ENCODE results near the gene SLC29A1. TPM values are rescaled to one million over a fixed set of nuclear protein-coding genes. Genes with fewer than 3 reads are reported as not detected.

Gene SLC29A1
- total and polyA plus RNA-seq, 2 donors (not counting 3 experiments of a cell fraction or from before 2014, with no cell fraction given), result 202 to 539 TPM

GRCh38 chr6:44256775-44257024 is 33.3 kb downstream of the SLC29A1 start:
- dilution Hi-C loops (cut with MboI; ENCODE audit: extremely low pct_ligation_motif_present, low sequenced_read_pairs) (no loop called here), intact Hi-C loops (cut with micrococcal nuclease) (loop anchor here (1.0 to 2.0 kb wide), 3 partner anchors 9 to 84 kb away; partner anchors contain the start of gene HSP90AB1)
- peak; percentile 8 for FAIRE-seq
- Histone ChIP-seq H3K79me2 (ENCODE audit: control insufficient read depth, insufficient read depth, low read length) (peaks cover 31% of the 10 kb centered on the region), H4K20me1 (replicated peaks; ENCODE audit: control insufficient read depth, extremely low read depth, insufficient read depth, low read length) (no peaks in the 10 kb centered on the region), H3K27me3 (ENCODE audit: control insufficient read depth in 2 of 2, insufficient read depth in 2 of 2, low read length in 2 of 2) (no peaks in the 10 kb centered on the region), H2AFZ (ENCODE audit: low read depth, low read length) (no peak overlapping the region), H3K27ac (ENCODE audit: insufficient read depth, low read depth, low read length) (peak overlapping the region; percentile 49), H3K4me3 (replicated peaks in 1 of 3; ENCODE audit: insufficient read depth in 1 of 3, low read depth in 1 of 3, low read length in 3 of 3) (peak overlapping the region; percentile 67 to 89 (median 74)), H3K9me3 (replicated peaks; ENCODE audit: control insufficient read depth, insufficient read depth, low read length) (no peaks in the 10 kb centered on the region), H3K4me2 (ENCODE audit: insufficient read depth, low read length) (peak overlapping the region; percentile 63), H3K9me1 (replicated peaks; ENCODE audit: control insufficient read depth, extremely low read depth, insufficient read depth, low read length) (no peaks in the 10 kb centered on the region), H3K9ac (replicated peaks; ENCODE audit: extremely low read depth, insufficient read depth, low read length) (peak overlapping the region; percentile 69), H3K4me1 (ENCODE audit: control insufficient read depth, extremely low read depth, insufficient read depth, low read length) (peaks cover 13% of the 10 kb centered on the region), H3K36me3 (ENCODE audit: control insufficient read depth in 2 of 2, extremely low read depth in 1 of 2, insufficient read depth in 2 of 2, low read length in 2 of 2) (peaks cover 19 to 50% of the 10 kb centered on the region in 2 experiments)
- no TSS peak for BruUV-seq (replicated peaks)
- ChIA-PET POLR2A (interaction anchor here (0.6 to 2.9 kb wide), 5 partner anchors 10 to 160 kb away, joined by 3 to 49 read pairs (median 4); partner anchors contain the start of genes HSP90AB1 and TMEM63B), CTCF (interaction anchor here (0.8 to 3.3 kb wide), 21 partner anchors 11 to 160 kb away, joined by 3 to 38 read pairs (median 4); partner anchors contain the start of gene HSP90AB1)
- TF ChIP-seq GATA2 (IDR thresholded peaks at IDR 0.05; ENCODE audit: insufficient read depth, insufficient read length, low read depth, low read length) (no peak), JUN (IDR thresholded peaks at IDR 0.05; ENCODE audit: borderline replicate concordance, insufficient read depth, insufficient read length, low read depth) (no peak), EZH2 (IDR thresholded peaks at IDR 0.05; ENCODE audit: borderline replicate concordance, low read depth, low read length, severe bottlenecking) (no peak), MYC (IDR thresholded peaks at IDR 0.05; ENCODE audit: low read depth, low read length) (no peak), FOS (IDR thresholded peaks at IDR 0.05; ENCODE audit: borderline replicate concordance, insufficient read depth, low read length) (no peak), POLR2A (IDR thresholded peaks at IDR 0.05; ENCODE audit: low read depth, low read length) (no peak), POLR2AphosphoS5 (IDR thresholded peaks at IDR 0.05; ENCODE audit: insufficient read depth, low read depth, low read length) (no peak), MAX (IDR thresholded peaks at IDR 0.05; ENCODE audit: insufficient read depth, insufficient read length) (no peak), CTCF (IDR thresholded peaks at IDR 0.05; ENCODE audit: extremely low read depth in 1 of 2, insufficient read depth in 1 of 2, low read depth in 1 of 2, low read length in 2 of 2) (no peak)
- DNase-seq (ENCODE audit: low read depth, low spot score), result no peak
